HEK293 (cell line): ENCODE results near the gene ALDOA.

Experiments
- OVOL3 ChIP-seq: fragments of 450-650 bp; formaldehyde crosslinking; IDR thresholded peaks from 2 replicates; pipeline ENCODE4 v1.5.1; 2016; ENCODE audit warnings: missing biosample characterization, missing genetic modification characterization
- SCRT2 ChIP-seq: fragments of 450-650 bp; formaldehyde crosslinking; IDR thresholded peaks from 2 replicates; pipeline ENCODE4 v1.5.1; 2016; ENCODE audit warnings: missing biosample characterization, missing genetic modification characterization
- TRIM28 ChIP-seq: IDR thresholded peaks from 2 replicates; pipeline ENCODE4 v1.6.1; 2011; ENCODE audit warnings: low read length, control low read depth, borderline replicate concordance
- ZFP69B ChIP-seq: fragments of 450-650 bp; formaldehyde crosslinking; IDR thresholded peaks from 2 replicates; pipeline ENCODE4 v1.5.1; 2016; ENCODE audit warnings: missing biosample characterization, missing genetic modification characterization
- ZNF10 ChIP-seq: fragments of 450-650 bp; formaldehyde crosslinking; IDR thresholded peaks from 2 replicates; pipeline ENCODE4 v1.5.1; 2017; ENCODE audit warnings: missing biosample characterization, missing genetic modification characterization
- ZNF112 ChIP-seq: fragments of 450-650 bp; formaldehyde crosslinking; IDR thresholded peaks from 2 replicates; pipeline ENCODE4 v1.5.0; 2017; ENCODE audit warnings: missing biosample characterization, missing genetic modification characterization
- ZNF132 ChIP-seq: fragments of 450-650 bp; formaldehyde crosslinking; IDR thresholded peaks from 2 replicates; pipeline ENCODE4 v1.5.1; 2017; ENCODE audit warnings: missing biosample characterization, missing genetic modification characterization, borderline replicate concordance
- ZNF138 ChIP-seq: fragments of 450-650 bp; formaldehyde crosslinking; IDR thresholded peaks from 2 replicates; pipeline ENCODE4 v1.5.1; 2016; ENCODE audit warnings: missing biosample characterization, missing genetic modification characterization, borderline replicate concordance
- ZNF211 ChIP-seq: fragments of 450-650 bp; formaldehyde crosslinking; IDR thresholded peaks from 2 replicates; pipeline ENCODE4 v1.5.1; 2016; ENCODE audit warnings: low read depth, missing biosample characterization, missing genetic modification characterization
- ZNF214 ChIP-seq: fragments of 450-650 bp; formaldehyde crosslinking; IDR thresholded peaks from 2 replicates; pipeline ENCODE4 v1.5.1; 2017; ENCODE audit warnings: missing biosample characterization, mild to moderate bottlenecking, missing genetic modification characterization, borderline replicate concordance
- ZNF223 ChIP-seq: fragments of 450-650 bp; formaldehyde crosslinking; IDR thresholded peaks from 2 replicates; pipeline ENCODE4 v1.5.1; 2016; ENCODE audit warnings: missing biosample characterization, missing genetic modification characterization
- ZNF274 ChIP-seq, 2 experiments: fragments of 200-500 bp in 1 of 2; fragments of 450-650 bp in 1 of 2; sonication (Bioruptor generic) in 1 of 2; formaldehyde crosslinking in 1 of 2; IDR thresholded peaks; 2 replicates each; pipeline versions ENCODE4 v1.5.1 to v1.6.1; 2014 to 2016; ENCODE audit warnings: borderline replicate concordance in 1 of 2, inconsistent platforms in 1 of 2, low read length in 1 of 2, missing biosample characterization in 1 of 2, missing genetic modification characterization in 1 of 2
- ZNF324 ChIP-seq: fragments of 450-650 bp; formaldehyde crosslinking; IDR thresholded peaks from 2 replicates; pipeline ENCODE4 v1.5.1; 2016; ENCODE audit warnings: missing biosample characterization, missing genetic modification characterization
- ZNF366 ChIP-seq: fragments of 450-650 bp; formaldehyde crosslinking; conservative IDR thresholded peaks from 2 replicates; pipeline ENCODE4 v1.5.1; 2016; ENCODE audit warnings: missing biosample characterization, missing genetic modification characterization
- ZNF473 ChIP-seq: fragments of 450-650 bp; formaldehyde crosslinking; IDR thresholded peaks from 2 replicates; pipeline ENCODE4 v1.5.1; 2017; ENCODE audit warnings: missing biosample characterization, missing genetic modification characterization
- ZNF501 ChIP-seq: fragments of 450-650 bp; formaldehyde crosslinking; IDR thresholded peaks from 2 replicates; pipeline ENCODE4 v1.5.1; 2016; ENCODE audit warnings: missing biosample characterization, missing genetic modification characterization
- ZNF585B ChIP-seq: fragments of 450-650 bp; formaldehyde crosslinking; IDR thresholded peaks from 2 replicates; pipeline ENCODE4 v1.5.1; 2016; ENCODE audit warnings: missing biosample characterization, missing genetic modification characterization
- ZNF626 ChIP-seq: fragments of 450-650 bp; sonication (Bioruptor Pico); formaldehyde crosslinking; IDR thresholded peaks from 2 replicates; pipeline ENCODE4 v1.5.1; 2018; ENCODE audit warnings: missing biosample characterization, missing genetic modification characterization, inconsistent platforms
- ZNF658 ChIP-seq: fragments of 450-650 bp; formaldehyde crosslinking; IDR thresholded peaks from 2 replicates; pipeline ENCODE4; 2016; ENCODE audit warnings: missing biosample characterization, missing genetic modification characterization
- ZNF660 ChIP-seq: fragments of 450-650 bp; IDR thresholded peaks from 2 replicates; pipeline ENCODE4 v1.5.1; 2018; ENCODE audit warnings: missing biosample characterization, mild to moderate bottlenecking, missing genetic modification characterization
- ZNF701 ChIP-seq: fragments of 450-650 bp; formaldehyde crosslinking; IDR thresholded peaks from 2 replicates; pipeline ENCODE4 v1.5.1; 2016; ENCODE audit warnings: missing biosample characterization, missing genetic modification characterization
- ZNF768 ChIP-seq: fragments of 450-650 bp; formaldehyde crosslinking; IDR thresholded peaks from 2 replicates; pipeline ENCODE4 v1.5.1; 2018; ENCODE audit warnings: missing biosample characterization, mild to moderate bottlenecking, missing genetic modification characterization
- ZNF792 ChIP-seq: fragments of 450-650 bp; formaldehyde crosslinking; IDR thresholded peaks from 2 replicates; pipeline ENCODE4 v1.5.1; 2016; ENCODE audit warnings: missing biosample characterization, missing genetic modification characterization
- ZNF830 ChIP-seq: fragments of 450-650 bp; IDR thresholded peaks from 2 replicates; pipeline ENCODE4 v1.5.0; 2018; ENCODE audit warnings: missing biosample characterization, missing genetic modification characterization, low read depth, mild to moderate bottlenecking, moderate library complexity
- ZSCAN16 ChIP-seq: fragments of 450-650 bp; formaldehyde crosslinking; IDR thresholded peaks from 2 replicates; pipeline ENCODE4 v1.5.1; 2016; ENCODE audit warnings: missing biosample characterization, missing genetic modification characterization
- ZSCAN23 ChIP-seq: fragments of 450-650 bp; formaldehyde crosslinking; IDR thresholded peaks from 2 replicates; pipeline ENCODE4 v1.5.1; 2016; ENCODE audit warnings: missing biosample characterization, missing genetic modification characterization
- TF ChIP-seq, protein P1 (sequence below): fragments of 450-650 bp; formaldehyde crosslinking; IDR thresholded peaks from 2 replicates; pipeline ENCODE4 v1.5.1; 2016; ENCODE audit warnings: missing biosample characterization, missing genetic modification characterization
- TF ChIP-seq, protein P2 (sequence below): fragments of 450-650 bp; formaldehyde crosslinking; IDR thresholded peaks from 2 replicates; pipeline ENCODE4; 2016; ENCODE audit warnings: missing biosample characterization, missing genetic modification characterization
- TF ChIP-seq, protein P3 (sequence below): fragments of 450-650 bp; IDR thresholded peaks from 2 replicates; pipeline ENCODE4 v1.5.1; 2018; ENCODE audit warnings: missing biosample characterization, missing genetic modification characterization
- TF ChIP-seq, protein P4 (sequence below): fragments of 450-650 bp; formaldehyde crosslinking; IDR thresholded peaks from 2 replicates; pipeline ENCODE4 v1.5.1; 2016; ENCODE audit warnings: missing biosample characterization, missing genetic modification characterization
- TF ChIP-seq, protein P5 (sequence below): fragments of 450-650 bp; formaldehyde crosslinking; IDR thresholded peaks from 2 replicates; pipeline ENCODE4 v1.5.1; 2016; ENCODE audit warnings: missing biosample characterization, missing genetic modification characterization
- TF ChIP-seq, protein P6 (sequence below): fragments of 450-650 bp; formaldehyde crosslinking; IDR thresholded peaks from 2 replicates; pipeline ENCODE4 v1.5.1; 2016; ENCODE audit warnings: missing biosample characterization, missing genetic modification characterization

Gene ALDOA

DNA sequence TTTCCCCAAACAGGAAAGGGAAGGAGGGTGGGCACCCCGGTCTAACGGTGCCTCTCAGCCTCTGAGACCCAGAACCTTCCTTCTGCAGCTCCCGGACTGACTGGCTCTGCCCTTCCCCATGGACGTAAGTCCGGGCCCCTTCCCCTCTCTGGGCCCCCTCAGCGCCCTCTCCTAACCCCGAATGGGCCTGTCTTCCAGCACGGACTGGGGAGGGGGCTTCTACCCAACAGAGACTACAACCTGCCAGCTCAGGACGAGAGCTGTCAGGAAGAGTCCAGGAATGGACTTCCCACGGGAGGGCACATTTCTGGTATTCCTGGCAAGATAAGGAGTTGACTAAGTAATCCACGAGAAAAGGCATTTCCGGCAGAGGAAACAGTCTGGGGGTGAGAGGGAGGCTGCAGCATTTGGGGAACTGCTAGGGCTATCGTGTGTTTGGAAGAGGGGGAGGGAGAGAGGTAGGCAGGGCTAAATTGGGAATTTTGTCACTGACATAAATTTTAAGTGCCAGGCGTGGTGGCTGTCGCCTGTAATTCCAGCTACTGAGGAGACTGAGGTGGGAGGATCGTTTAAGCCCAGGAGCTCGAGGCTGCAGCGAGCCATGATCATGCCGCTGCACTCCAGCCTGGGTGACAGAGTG is 12.1 kb upstream of the ALDOA start (continued):
- TF ChIP-seq ZNF274 (IDR thresholded peaks at IDR 0.05; ENCODE audit: low read length), result no peak
- no peak for TF ChIP-seq ZNF274 (tag by site-specific recombination; IDR thresholded peaks at IDR 0.05; ENCODE audit: borderline replicate concordance)
- no peak for TF ChIP-seq TRIM28
- TF ChIP-seq ZNF366 (tag by site-specific recombination), result no peak
- TF ChIP-seq ZNF626 (tag by site-specific recombination), result no peak
- TF ChIP-seq ZNF112 (tag by site-specific recombination), result no peak
- no peak for TF ChIP-seq SCRT2 (tag by site-specific recombination)
- TF ChIP-seq ZSCAN16 (tag by site-specific recombination), result no peak
- no peak for TF ChIP-seq ZNF701 (tag by site-specific recombination)
- TF ChIP-seq ZNF223, result no peak
- TF ChIP-seq, protein P1, sequence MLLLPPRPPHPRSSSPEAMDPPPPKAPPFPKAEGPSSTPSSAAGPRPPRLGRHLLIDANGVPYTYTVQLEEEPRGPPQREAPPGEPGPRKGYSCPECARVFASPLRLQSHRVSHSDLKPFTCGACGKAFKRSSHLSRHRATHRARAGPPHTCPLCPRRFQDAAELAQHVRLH (tag by site-specific recombination), result no peak
- no peak for TF ChIP-seq ZNF830 (tag by site-specific recombination)
- no peak for TF ChIP-seq ZSCAN23 (tag by site-specific recombination)
- no peak for TF ChIP-seq OVOL3 (tag by site-specific recombination)
- TF ChIP-seq ZFP69B (tag by site-specific recombination), result no peak
- no peak for TF ChIP-seq ZNF585B (tag by site-specific recombination)
- no peak for TF ChIP-seq ZNF138
- TF ChIP-seq ZNF214, result no peak
- TF ChIP-seq ZNF132, result no peak
- TF ChIP-seq, protein P2, sequence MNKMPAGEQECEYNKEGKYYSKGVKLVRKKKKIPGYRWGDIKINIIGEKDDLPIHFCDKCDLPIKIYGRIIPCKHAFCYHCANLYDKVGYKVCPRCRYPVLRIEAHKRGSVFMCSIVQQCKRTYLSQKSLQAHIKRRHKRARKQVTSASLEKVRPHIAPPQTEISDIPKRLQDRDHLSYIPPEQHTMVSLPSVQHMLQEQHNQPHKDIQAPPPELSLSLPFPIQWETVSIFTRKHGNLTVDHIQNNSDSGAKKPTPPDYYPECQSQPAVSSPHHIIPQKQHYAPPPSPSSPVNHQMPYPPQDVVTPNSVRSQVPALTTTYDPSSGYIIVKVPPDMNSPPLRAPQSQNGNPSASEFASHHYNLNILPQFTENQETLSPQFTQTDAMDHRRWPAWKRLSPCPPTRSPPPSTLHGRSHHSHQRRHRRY (tag by site-specific recombination), result no peak
- TF ChIP-seq ZNF768 (tag by site-specific recombination), result no peak
- TF ChIP-seq, protein P3, sequence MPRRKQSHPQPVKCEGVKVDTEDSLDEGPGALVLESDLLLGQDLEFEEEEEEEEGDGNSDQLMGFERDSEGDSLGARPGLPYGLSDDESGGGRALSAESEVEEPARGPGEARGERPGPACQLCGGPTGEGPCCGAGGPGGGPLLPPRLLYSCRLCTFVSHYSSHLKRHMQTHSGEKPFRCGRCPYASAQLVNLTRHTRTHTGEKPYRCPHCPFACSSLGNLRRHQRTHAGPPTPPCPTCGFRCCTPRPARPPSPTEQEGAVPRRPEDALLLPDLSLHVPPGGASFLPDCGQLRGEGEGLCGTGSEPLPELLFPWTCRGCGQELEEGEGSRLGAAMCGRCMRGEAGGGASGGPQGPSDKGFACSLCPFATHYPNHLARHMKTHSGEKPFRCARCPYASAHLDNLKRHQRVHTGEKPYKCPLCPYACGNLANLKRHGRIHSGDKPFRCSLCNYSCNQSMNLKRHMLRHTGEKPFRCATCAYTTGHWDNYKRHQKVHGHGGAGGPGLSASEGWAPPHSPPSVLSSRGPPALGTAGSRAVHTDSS (tag by site-specific recombination), result no peak
- TF ChIP-seq, protein P4, sequence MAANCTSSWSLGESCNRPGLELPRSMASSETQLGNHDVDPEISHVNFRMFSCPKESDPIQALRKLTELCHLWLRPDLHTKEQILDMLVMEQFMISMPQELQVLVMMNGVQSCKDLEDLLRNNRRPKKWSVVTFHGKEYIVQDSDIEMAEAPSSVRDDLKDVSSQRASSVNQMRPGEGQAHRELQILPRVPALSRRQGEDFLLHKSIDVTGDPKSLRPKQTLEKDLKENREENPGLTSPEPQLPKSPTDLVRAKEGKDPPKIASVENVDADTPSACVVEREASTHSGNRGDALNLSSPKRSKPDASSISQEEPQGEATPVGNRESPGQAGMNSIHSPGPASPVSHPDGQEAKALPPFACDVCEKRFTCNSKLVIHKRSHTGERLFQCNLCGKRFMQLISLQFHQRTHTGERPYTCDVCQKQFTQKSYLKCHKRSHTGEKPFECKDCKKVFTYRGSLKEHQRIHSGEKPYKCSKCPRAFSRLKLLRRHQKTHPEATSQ (tag by site-specific recombination), result no peak
- no peak for TF ChIP-seq ZNF501
- no peak for TF ChIP-seq ZNF473 (tag by site-specific recombination)
- TF ChIP-seq ZNF324, result no peak
- TF ChIP-seq ZNF10 (tag by site-specific recombination), result no peak
- TF ChIP-seq, protein P5, sequence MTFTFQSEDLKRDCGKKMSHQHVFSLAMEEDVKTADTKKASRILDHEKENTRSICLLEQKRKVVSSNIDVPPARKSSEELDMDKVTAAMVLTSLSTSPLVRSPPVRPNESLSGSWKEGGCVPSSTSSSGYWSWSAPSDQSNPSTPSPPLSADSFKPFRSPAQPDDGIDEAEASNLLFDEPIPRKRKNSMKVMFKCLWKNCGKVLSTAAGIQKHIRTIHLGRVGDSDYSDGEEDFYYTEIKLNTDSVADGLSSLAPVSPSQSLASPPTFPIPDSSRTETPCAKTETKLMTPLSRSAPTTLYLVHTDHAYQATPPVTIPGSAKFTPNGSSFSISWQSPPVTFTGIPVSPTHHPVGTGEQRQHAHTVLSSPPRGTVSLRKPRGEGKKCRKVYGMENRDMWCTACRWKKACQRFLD (tag by site-specific recombination), result no peak
- no peak for TF ChIP-seq ZNF211 (tag by site-specific recombination)
- TF ChIP-seq, protein P6, sequence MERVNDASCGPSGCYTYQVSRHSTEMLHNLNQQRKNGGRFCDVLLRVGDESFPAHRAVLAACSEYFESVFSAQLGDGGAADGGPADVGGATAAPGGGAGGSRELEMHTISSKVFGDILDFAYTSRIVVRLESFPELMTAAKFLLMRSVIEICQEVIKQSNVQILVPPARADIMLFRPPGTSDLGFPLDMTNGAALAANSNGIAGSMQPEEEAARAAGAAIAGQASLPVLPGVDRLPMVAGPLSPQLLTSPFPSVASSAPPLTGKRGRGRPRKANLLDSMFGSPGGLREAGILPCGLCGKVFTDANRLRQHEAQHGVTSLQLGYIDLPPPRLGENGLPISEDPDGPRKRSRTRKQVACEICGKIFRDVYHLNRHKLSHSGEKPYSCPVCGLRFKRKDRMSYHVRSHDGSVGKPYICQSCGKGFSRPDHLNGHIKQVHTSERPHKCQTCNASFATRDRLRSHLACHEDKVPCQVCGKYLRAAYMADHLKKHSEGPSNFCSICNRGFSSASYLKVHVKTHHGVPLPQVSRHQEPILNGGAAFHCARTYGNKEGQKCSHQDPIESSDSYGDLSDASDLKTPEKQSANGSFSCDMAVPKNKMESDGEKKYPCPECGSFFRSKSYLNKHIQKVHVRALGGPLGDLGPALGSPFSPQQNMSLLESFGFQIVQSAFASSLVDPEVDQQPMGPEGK (tag by site-specific recombination), result peak; percentile 87
- no peak for TF ChIP-seq ZNF792 (tag by site-specific recombination)
- no peak for TF ChIP-seq ZNF660 (tag by site-specific recombination)
- no peak for TF ChIP-seq ZNF658 (tag by site-specific recombination)
